Activated naive CD4-positive, alpha-beta T cell treated with anti-CD3 and anti-CD28 coated beads, Interleukin-2, amount 10 ng/mL, durations not matched to agents 7 days and 5 days (primary cell): ENCODE measurements around the gene PLD1.

Experiments
- CTCF ChIA-PET: fragments of 350-600 bp; sonication (Branson Sonifier 250); formaldehyde crosslinking; loops from one replicate; lab custom pipeline; 2021; ENCODE audit warnings: antibody characterized with exemption; lab: Charles Lee
- DNase-seq: peaks from one replicate; pipeline ENCODE4 v3.0.0-alpha.2; 2020
- H3K27ac Mint-ChIP-seq: one replicate; pipeline ENCODE4 v1.8.0; 2021; ENCODE audit warnings: mild to moderate bottlenecking, moderate library complexity, mixed read lengths
- H3K27me3 Mint-ChIP-seq: one replicate; pipeline ENCODE4 v1.8.0; 2021; ENCODE audit warnings: mild to moderate bottlenecking, mixed read lengths
- H3K36me3 Mint-ChIP-seq: one replicate; pipeline ENCODE4 v1.8.0; 2021; ENCODE audit warnings: mixed read lengths
- H3K4me1 Mint-ChIP-seq: one replicate; pipeline ENCODE4 v1.8.0; 2021; ENCODE audit warnings: mixed read lengths
- H3K4me3 Mint-ChIP-seq: one replicate; pipeline ENCODE4 v1.8.0; 2021; ENCODE audit warnings: mild to moderate bottlenecking, moderate library complexity, mixed read lengths
- H3K9me3 Mint-ChIP-seq: one replicate; pipeline ENCODE4 v1.8.0; 2021; ENCODE audit warnings: mixed read lengths

PLD1 gene

GRCh38 chr3:171680726-171681411 is 129.4 kb downstream of the PLD1 start:
- no peak overlapping the region for H3K27ac Mint-ChIP-seq
- H3K36me3 Mint-ChIP-seq = no peaks in the 10 kb centered on the region
- H3K4me1 Mint-ChIP-seq = no peaks in the 10 kb centered on the region
- CTCF ChIA-PET = no interaction called here
- H3K4me3 Mint-ChIP-seq = no peak overlapping the region
- H3K9me3 Mint-ChIP-seq = no peaks in the 10 kb centered on the region
- peaks cover 4% of the 10 kb centered on the region for H3K27me3 Mint-ChIP-seq
- DNase-seq = no peak

- no peak for DNase-seq
- no peak overlapping the region for H3K4me3 Mint-ChIP-seq
- peaks cover 4% of the 10 kb centered on the region for H3K27me3 Mint-ChIP-seq
- CTCF ChIA-PET = no interaction called here
- H3K9me3 Mint-ChIP-seq = no peaks in the 10 kb centered on the region
- H3K27ac Mint-ChIP-seq = no peak overlapping the region
- H3K4me1 Mint-ChIP-seq = no peaks in the 10 kb centered on the region
- H3K36me3 Mint-ChIP-seq = no peaks in the 10 kb centered on the region
These were observed 131.3 kb downstream of the PLD1 start for GRCh38 chr3:171678971-171679492.

GRCh38 chr3:171677706-171678105 is 132.6 kb downstream of the PLD1 start:
- no peak for DNase-seq
- Mint-ChIP-seq H3K36me3 (no peaks in the 10 kb centered on the region), H3K4me1 (no peaks in the 10 kb centered on the region), H3K4me3 (no peak overlapping the region), H3K27me3 (no peaks in the 10 kb centered on the region), H3K27ac (no peak overlapping the region), H3K9me3 (no peaks in the 10 kb centered on the region)
- CTCF ChIA-PET = no interaction called here

GRCh38 chr3:171676601-171677175 is 133.6 kb downstream of the PLD1 start:
- no peak overlapping the region for H3K4me3 Mint-ChIP-seq
- DNase-seq = no peak

GRCh38 chr3:171673951-171674350 is 136.3 kb downstream of the PLD1 start:
- CTCF ChIA-PET = no interaction called here
- H3K36me3 Mint-ChIP-seq = no peaks in the 10 kb centered on the region
- H3K27ac Mint-ChIP-seq = no peak overlapping the region
- no peaks in the 10 kb centered on the region for H3K9me3 Mint-ChIP-seq
- no peak overlapping the region for H3K4me3 Mint-ChIP-seq
- no peaks in the 10 kb centered on the region for H3K27me3 Mint-ChIP-seq
- DNase-seq = no peak
- no peaks in the 10 kb centered on the region for H3K4me1 Mint-ChIP-seq

More at GRCh38 chr3:171676601-171677175, 133.6 kb downstream of the PLD1 start:
- no peaks in the 10 kb centered on the region for H3K27me3 Mint-ChIP-seq
- H3K27ac Mint-ChIP-seq = no peak overlapping the region
- CTCF ChIA-PET = no interaction called here
- H3K4me1 Mint-ChIP-seq = no peaks in the 10 kb centered on the region
- H3K9me3 Mint-ChIP-seq = no peaks in the 10 kb centered on the region
- no peaks in the 10 kb centered on the region for H3K36me3 Mint-ChIP-seq

- Mint-ChIP-seq H3K27ac (no peak overlapping the region), H3K4me3 (no peak overlapping the region), H3K9me3 (no peaks in the 10 kb centered on the region), H3K27me3 (no peaks in the 10 kb centered on the region), H3K4me1 (no peaks in the 10 kb centered on the region), H3K36me3 (no peaks in the 10 kb centered on the region)
- no peak for DNase-seq
- CTCF ChIA-PET = interaction anchor here (0.6 to 0.8 kb wide), 2 partner anchors 61 to 815 kb away, joined by 3 to 4 read pairs; no protein-coding TSS in a partner anchor
These were observed 137.7 kb downstream of the PLD1 start for GRCh38 chr3:171672538-171672937.

- no peak for DNase-seq
- Mint-ChIP-seq H3K4me3 (no peak overlapping the region), H3K27me3 (no peaks in the 10 kb centered on the region), H3K36me3 (no peaks in the 10 kb centered on the region), H3K27ac (no peak overlapping the region), H3K4me1 (no peaks in the 10 kb centered on the region), H3K9me3 (no peaks in the 10 kb centered on the region)
- CTCF ChIA-PET = no interaction called here
These were observed 138.2 kb downstream of the PLD1 start for GRCh38 chr3:171672124-171672523.

- CTCF ChIA-PET = no interaction called here
- Mint-ChIP-seq H3K9me3 (no peaks in the 10 kb centered on the region), H3K27me3 (no peaks in the 10 kb centered on the region), H3K4me1 (no peaks in the 10 kb centered on the region), H3K27ac (no peak overlapping the region), H3K36me3 (no peaks in the 10 kb centered on the region), H3K4me3 (no peak overlapping the region)
- DNase-seq = no peak
These were observed 138.6 kb downstream of the PLD1 start for GRCh38 chr3:171671709-171672108.

- Mint-ChIP-seq H3K27ac (no peak overlapping the region), H3K4me1 (no peaks in the 10 kb centered on the region), H3K9me3 (no peaks in the 10 kb centered on the region), H3K36me3 (no peaks in the 10 kb centered on the region), H3K27me3 (peaks cover 2% of the 10 kb centered on the region), H3K4me3 (no peak overlapping the region)
- no peak for DNase-seq
- CTCF ChIA-PET = no interaction called here
These were observed 143.8 kb downstream of the PLD1 start for GRCh38 chr3:171666516-171666915.

GRCh38 chr3:171663805-171664204 is 146.5 kb downstream of the PLD1 start:
- DNase-seq = no peak
- no peak overlapping the region for H3K27ac Mint-ChIP-seq
- no peaks in the 10 kb centered on the region for H3K4me1 Mint-ChIP-seq
- no peaks in the 10 kb centered on the region for H3K36me3 Mint-ChIP-seq
- peaks cover 5% of the 10 kb centered on the region for H3K27me3 Mint-ChIP-seq
- CTCF ChIA-PET = no interaction called here
- H3K4me3 Mint-ChIP-seq = no peak overlapping the region
- no peaks in the 10 kb centered on the region for H3K9me3 Mint-ChIP-seq

- H3K4me1 Mint-ChIP-seq = no peaks in the 10 kb centered on the region
- DNase-seq = no peak
- H3K4me3 Mint-ChIP-seq = no peak overlapping the region
- CTCF ChIA-PET = interaction anchor here (0.8 kb wide), 1 partner anchor 111 kb away, joined by 3 read pairs; no protein-coding TSS in a partner anchor
- H3K36me3 Mint-ChIP-seq = no peaks in the 10 kb centered on the region
- H3K27ac Mint-ChIP-seq = no peak overlapping the region
- no peaks in the 10 kb centered on the region for H3K9me3 Mint-ChIP-seq
- peaks cover 5% of the 10 kb centered on the region for H3K27me3 Mint-ChIP-seq
These were observed 148.8 kb downstream of the PLD1 start for GRCh38 chr3:171661484-171661883.

GRCh38 chr3:171660188-171660587 is 150.1 kb downstream of the PLD1 start:
- H3K9me3 Mint-ChIP-seq = no peaks in the 10 kb centered on the region
- no peaks in the 10 kb centered on the region for H3K36me3 Mint-ChIP-seq
- no peaks in the 10 kb centered on the region for H3K4me1 Mint-ChIP-seq
- H3K4me3 Mint-ChIP-seq = no peak overlapping the region
- DNase-seq = no peak
- H3K27me3 Mint-ChIP-seq = peaks cover 5% of the 10 kb centered on the region
- no peak overlapping the region for H3K27ac Mint-ChIP-seq
- CTCF ChIA-PET = no interaction called here

GRCh38 chr3:171658841-171659240 is 151.4 kb downstream of the PLD1 start:
- Mint-ChIP-seq H3K4me3 (no peak overlapping the region), H3K27me3 (peaks cover 5% of the 10 kb centered on the region), H3K9me3 (no peaks in the 10 kb centered on the region), H3K27ac (no peak overlapping the region), H3K4me1 (no peaks in the 10 kb centered on the region), H3K36me3 (no peaks in the 10 kb centered on the region)
- CTCF ChIA-PET = no interaction called here
- no peak for DNase-seq

- no peaks in the 10 kb centered on the region for H3K9me3 Mint-ChIP-seq
- DNase-seq = no peak
- no peaks in the 10 kb centered on the region for H3K27me3 Mint-ChIP-seq
- H3K4me1 Mint-ChIP-seq = no peaks in the 10 kb centered on the region
- no peak overlapping the region for H3K27ac Mint-ChIP-seq
- no peak overlapping the region for H3K4me3 Mint-ChIP-seq
- H3K36me3 Mint-ChIP-seq = no peaks in the 10 kb centered on the region
- CTCF ChIA-PET = no interaction called here
These were observed 155.5 kb downstream of the PLD1 start for GRCh38 chr3:171654809-171655208.

GRCh38 chr3:171654326-171654725 is 156.0 kb downstream of the PLD1 start:
- H3K9me3 Mint-ChIP-seq = no peaks in the 10 kb centered on the region
- H3K27ac Mint-ChIP-seq = no peak overlapping the region
- no peak overlapping the region for H3K4me3 Mint-ChIP-seq
- H3K27me3 Mint-ChIP-seq = no peaks in the 10 kb centered on the region
- DNase-seq = no peak
- no peaks in the 10 kb centered on the region for H3K36me3 Mint-ChIP-seq
- H3K4me1 Mint-ChIP-seq = no peaks in the 10 kb centered on the region
- CTCF ChIA-PET = no interaction called here
